HEK293T (cell line): ENCODE measurements around the gene MT1A.

ENCODE experiments used
- ARNT ChIP-seq: fragments of 450-650 bp; IDR thresholded peaks from 2 replicates; pipeline ENCODE4 v1.6.1; 2017; ENCODE audit warnings: mild to moderate bottlenecking
- BHLHE40 ChIP-seq: fragments of 450-650 bp; IDR thresholded peaks from 2 replicates; pipeline ENCODE4 v1.6.1; 2016; ENCODE audit warnings: mild to moderate bottlenecking, moderate library complexity, borderline replicate concordance
- CTBP1 ChIP-seq: fragments of 450-650 bp; IDR thresholded peaks from 2 replicates; pipeline ENCODE4 v1.6.1; 2016; ENCODE audit warnings: borderline replicate concordance
- ELF4 ChIP-seq: fragments of 450-650 bp; IDR thresholded peaks from 2 replicates; pipeline ENCODE4 v1.6.1; 2017; ENCODE audit warnings: antibody characterized with exemption
- FOXA1 ChIP-seq: fragments of 450-650 bp; IDR thresholded peaks from 2 replicates; pipeline ENCODE4 v1.6.1; 2016; ENCODE audit warnings: mild to moderate bottlenecking
- FOXK2 ChIP-seq: fragments of 450-650 bp; IDR thresholded peaks from 2 replicates; pipeline ENCODE4 v1.6.1; 2016; ENCODE audit warnings: mild to moderate bottlenecking
- SP1 ChIP-seq: fragments of 450-650 bp; IDR thresholded peaks from 2 replicates; pipeline ENCODE4 v1.6.1; 2017
- SUZ12 ChIP-seq: fragments of 450-650 bp; IDR thresholded peaks from 2 replicates; pipeline ENCODE4 v1.6.1; 2016; ENCODE audit warnings: mild to moderate bottlenecking
- TARDBP ChIP-seq: fragments of 450-650 bp; IDR thresholded peaks from 2 replicates; pipeline ENCODE4 v1.6.1; 2016
- TF ChIP-seq, protein P1 (sequence below): fragments of 450-650 bp; IDR thresholded peaks from 2 replicates; pipeline ENCODE4 v1.6.1; 2016

DNA sequence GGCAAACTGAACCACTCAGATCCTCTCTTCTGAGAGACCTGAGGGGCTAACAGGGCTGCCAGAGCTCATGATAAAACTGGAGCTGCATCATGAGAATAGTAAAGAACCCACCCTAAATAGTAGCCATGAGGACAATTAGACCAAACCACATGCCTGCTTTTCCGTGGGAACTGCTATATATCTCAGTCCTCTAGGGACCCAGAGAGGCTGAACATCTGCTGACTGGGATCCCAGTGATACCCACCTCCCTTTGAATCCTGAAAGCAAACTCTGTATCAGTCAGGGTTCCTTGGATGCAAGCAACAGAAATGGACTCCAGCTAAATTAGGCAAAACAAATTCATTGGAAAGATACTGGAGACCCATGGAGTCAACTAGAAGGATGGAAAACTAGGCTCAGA lies 50.3 kb downstream of the MT1A start:
- no peak for TF ChIP-seq CTBP1
- TF ChIP-seq, protein P1, sequence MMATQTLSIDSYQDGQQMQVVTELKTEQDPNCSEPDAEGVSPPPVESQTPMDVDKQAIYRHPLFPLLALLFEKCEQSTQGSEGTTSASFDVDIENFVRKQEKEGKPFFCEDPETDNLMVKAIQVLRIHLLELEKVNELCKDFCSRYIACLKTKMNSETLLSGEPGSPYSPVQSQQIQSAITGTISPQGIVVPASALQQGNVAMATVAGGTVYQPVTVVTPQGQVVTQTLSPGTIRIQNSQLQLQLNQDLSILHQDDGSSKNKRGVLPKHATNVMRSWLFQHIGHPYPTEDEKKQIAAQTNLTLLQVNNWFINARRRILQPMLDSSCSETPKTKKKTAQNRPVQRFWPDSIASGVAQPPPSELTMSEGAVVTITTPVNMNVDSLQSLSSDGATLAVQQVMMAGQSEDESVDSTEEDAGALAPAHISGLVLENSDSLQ = no peak
- no peak for TF ChIP-seq SUZ12
- TF ChIP-seq SP1 = no peak
- no peak for TF ChIP-seq ELF4
- no peak for TF ChIP-seq FOXK2
- no peak for TF ChIP-seq FOXA1
- no peak for TF ChIP-seq TARDBP
- no peak for TF ChIP-seq ARNT
- no peak for TF ChIP-seq BHLHE40
